Body of pancreas (tissue), 4 donors: ENCODE data around the gene RHBG. TPM values are rescaled to one million over a fixed set of nuclear protein-coding genes. Genes with fewer than 3 reads are reported as not detected.

ENCODE experiments used
- ATAC-seq: fragments of 150-250 bp; one replicate; pipeline ENCODE4 v1.9.1; 2016
- DNase-seq, 4 donors: peaks; one replicate each; pipeline ENCODE4 v3.0.0-alpha.2; 2019
- H3K27ac ChIP-seq, 4 donors: fragments of 200-600 bp; sonication (generic); 1 replicate in 3 of 4; 2 replicates in 1 of 4; pipeline versions ENCODE4 v1.5.1 to v1.6.1; 2016 to 2019; ENCODE audit warnings: mild to moderate bottlenecking in 1 of 4, mixed read lengths in 1 of 4, moderate library complexity in 1 of 4
- H3K27me3 ChIP-seq, 2 donors: fragments of 200-600 bp; sonication (generic); one replicate each; pipeline ENCODE4 v1.6.0; 2016; ENCODE audit warnings: mild to moderate bottlenecking in 1 of 2
- H3K36me3 ChIP-seq, 2 donors: fragments of 200-600 bp; sonication (generic); replicated peaks in 1 of 2; 2 replicates each; pipeline ENCODE4 v1.5.1; 2016; ENCODE audit warnings: low read depth in 2 of 2; ENCODE audit not compliant: insufficient read depth in 1 of 2
- H3K4me1 ChIP-seq: fragments of 200-600 bp; sonication (generic); one replicate; pipeline ENCODE4 v1.6.0; 2016
- H3K4me3 ChIP-seq, 2 donors: fragments of 200-600 bp; sonication (generic); 1 replicate in 1 of 2; 2 replicates in 1 of 2; pipeline ENCODE4 v1.5.1; 2016 to 2019
- H3K9me3 ChIP-seq, 3 donors: fragments of 200-600 bp; sonication (generic); 1 replicate in 2 of 3; 2 replicates in 1 of 3; pipeline ENCODE4 v1.5.1; 2016
- POLR2A ChIP-seq, 3 donors: fragments of 450-650 bp; IDR thresholded peaks; one replicate each; pipeline ENCODE4 v1.6.1; 2016; ENCODE audit warnings: antibody characterized with exemption in 3 of 3, mild to moderate bottlenecking in 2 of 3
- WGBS, 2 donors: methylation state at CpG; one replicate each; pipeline ENCODE4 v1.1.5; 2017; 5-methylcytosine and 5-hydroxymethylcytosine counted together
- intact Hi-C: fragments of 100-400 bp; cut with DNase I; formaldehyde crosslinking; loops from one replicate; pipeline ENCODE4 v1.15.1; 2023
- total RNA-seq, 2 donors: library from RNA; depleted of rRNA; stranded (reverse); fragments of >200 nt; gene quantifications; one replicate each; pipeline ENCODE4 v1.1.0, GENCODE V29; 2016
- TF ChIP-seq, protein P1 (sequence below), 7 experiments: fragments of 450-650 bp in 4 of 7; fragments of 200-600 bp in 3 of 7; sonication (generic) in 3 of 7; IDR thresholded peaks; one replicate each; pipeline ENCODE4 v1.5.1; 2016 to 2019; ENCODE audit warnings: antibody characterized with exemption in 7 of 7

Gene RHBG
- total RNA-seq, 2 donors from 2014 or later = 3.3 TPM; not detected in 1

DNA sequence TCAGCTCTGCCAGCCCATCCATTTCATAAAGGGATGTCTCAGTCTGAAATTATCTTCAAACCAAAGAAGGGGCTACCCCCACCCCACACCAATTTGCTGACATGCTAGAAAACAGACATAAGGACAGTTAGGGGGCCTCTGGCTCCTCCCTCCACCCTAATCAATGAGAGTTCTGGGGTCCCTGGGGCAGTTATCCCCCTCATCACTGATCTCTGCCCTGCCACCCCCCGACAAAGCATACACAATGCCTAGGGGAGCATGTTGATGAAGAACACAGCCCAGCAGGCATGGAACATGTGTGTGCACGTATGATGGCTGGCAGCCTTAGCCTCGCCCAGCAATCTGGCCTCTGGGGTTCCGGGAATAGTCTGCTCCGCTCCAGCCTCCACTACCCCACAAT, 58.9 kb downstream of the RHBG start:
- no peak for ATAC-seq
- intact Hi-C loops = no loop called here
- TF ChIP-seq, protein P1, sequence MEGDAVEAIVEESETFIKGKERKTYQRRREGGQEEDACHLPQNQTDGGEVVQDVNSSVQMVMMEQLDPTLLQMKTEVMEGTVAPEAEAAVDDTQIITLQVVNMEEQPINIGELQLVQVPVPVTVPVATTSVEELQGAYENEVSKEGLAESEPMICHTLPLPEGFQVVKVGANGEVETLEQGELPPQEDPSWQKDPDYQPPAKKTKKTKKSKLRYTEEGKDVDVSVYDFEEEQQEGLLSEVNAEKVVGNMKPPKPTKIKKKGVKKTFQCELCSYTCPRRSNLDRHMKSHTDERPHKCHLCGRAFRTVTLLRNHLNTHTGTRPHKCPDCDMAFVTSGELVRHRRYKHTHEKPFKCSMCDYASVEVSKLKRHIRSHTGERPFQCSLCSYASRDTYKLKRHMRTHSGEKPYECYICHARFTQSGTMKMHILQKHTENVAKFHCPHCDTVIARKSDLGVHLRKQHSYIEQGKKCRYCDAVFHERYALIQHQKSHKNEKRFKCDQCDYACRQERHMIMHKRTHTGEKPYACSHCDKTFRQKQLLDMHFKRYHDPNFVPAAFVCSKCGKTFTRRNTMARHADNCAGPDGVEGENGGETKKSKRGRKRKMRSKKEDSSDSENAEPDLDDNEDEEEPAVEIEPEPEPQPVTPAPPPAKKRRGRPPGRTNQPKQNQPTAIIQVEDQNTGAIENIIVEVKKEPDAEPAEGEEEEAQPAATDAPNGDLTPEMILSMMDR (IDR thresholded peaks at IDR 0.05) = no peak
- no peak for TF ChIP-seq POLR2A (IDR thresholded peaks at IDR 0.05)
- no peak for DNase-seq
- no peaks in the 10 kb centered on the region for H3K36me3 ChIP-seq
- no peaks in the 10 kb centered on the region for H3K9me3 ChIP-seq
- H3K4me1 ChIP-seq = peaks cover under 1% of the 10 kb centered on the region
- peaks cover 0 to 23% of the 10 kb centered on the region in 2 donors for H3K27me3 ChIP-seq
- no peak overlapping the region for H3K4me3 ChIP-seq
- H3K27ac ChIP-seq = no peak overlapping the region
- 50 to 70% methylated on average over 5 of the region's 5 CpGs for WGBS, 2 donors

DNA sequence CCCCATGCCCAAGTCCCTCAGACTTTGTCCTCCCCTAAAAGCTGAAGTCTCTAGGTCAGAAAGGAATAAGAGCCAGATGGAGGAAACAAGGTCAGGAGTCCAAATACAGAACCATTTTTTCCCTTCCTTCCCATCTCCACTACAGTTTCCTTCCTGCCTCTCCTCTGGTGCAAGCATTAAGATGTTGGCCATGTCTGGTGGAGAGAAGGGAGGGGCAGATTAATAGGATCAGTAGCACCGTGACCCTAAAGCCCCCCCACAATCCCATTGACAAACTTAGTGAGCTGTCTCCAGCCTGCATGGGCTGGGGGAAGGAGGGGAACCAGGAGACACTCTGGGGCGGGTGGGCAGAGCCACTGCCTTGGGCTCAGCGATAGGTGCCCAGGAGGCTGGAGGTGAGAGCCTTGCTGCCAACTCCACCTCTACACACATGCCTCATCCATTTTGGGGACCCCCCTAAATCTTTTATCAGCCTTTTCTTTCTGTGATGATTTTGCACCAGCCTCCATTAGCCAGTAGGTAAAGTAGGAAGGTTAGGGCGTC, 59.8 kb downstream of the RHBG start:
- Histone ChIP-seq H3K27me3 (peaks cover 0 to 26% of the 10 kb centered on the region in 2 donors), H3K4me3 (no peak overlapping the region), H3K9me3 (no peaks in the 10 kb centered on the region), H3K36me3 (no peaks in the 10 kb centered on the region), H3K27ac (no peak overlapping the region), H3K4me1 (no peaks in the 10 kb centered on the region)
- no peak for TF ChIP-seq POLR2A (IDR thresholded peaks at IDR 0.05)
- TF ChIP-seq, protein P1 (IDR thresholded peaks at IDR 0.05) = no peak
- ATAC-seq (no peak), DNase-seq (no peak)
- intact Hi-C loops = no loop called here
- WGBS, 2 donors = 7 to 18% methylated on average over 4 of the region's 4 CpGs

DNA sequence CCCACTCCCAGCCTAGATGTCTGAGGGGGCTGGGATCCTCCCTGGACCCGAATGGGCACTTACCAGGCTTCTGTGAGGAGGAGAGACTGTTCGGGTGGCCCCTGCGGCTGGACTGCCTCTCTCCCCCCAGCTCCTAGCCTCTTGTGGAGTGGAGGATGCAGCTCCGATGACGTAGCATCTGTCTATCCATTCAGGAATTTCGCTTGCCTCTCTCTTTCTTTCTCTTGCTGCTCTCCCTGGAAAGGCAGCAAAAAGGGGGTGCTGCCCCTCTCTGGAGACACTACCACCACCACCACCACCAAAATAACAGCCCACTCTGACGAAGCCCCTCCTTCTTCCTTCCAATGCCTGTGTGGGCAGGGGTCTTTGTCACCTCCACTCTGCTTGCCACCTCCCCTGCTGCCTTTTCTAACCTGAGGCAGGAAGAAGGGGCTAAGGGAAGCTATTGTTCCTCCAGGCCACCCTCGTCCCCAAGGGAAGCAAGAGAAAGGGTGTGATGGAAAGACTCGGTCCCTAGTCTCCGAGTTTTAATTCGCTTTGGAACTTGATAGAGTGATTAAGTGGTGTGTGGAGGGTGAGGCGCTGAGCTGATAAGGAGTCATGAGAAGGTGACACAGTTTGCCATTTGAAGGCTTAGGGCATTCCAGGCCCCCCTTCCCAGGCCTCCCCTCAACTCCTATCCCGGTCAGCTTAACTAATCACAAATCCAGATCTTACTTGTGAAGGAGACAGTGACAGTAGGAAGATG, 60.5 kb downstream of the RHBG start:
- TF ChIP-seq, protein P1 (IDR thresholded peaks at IDR 0.05) = no peak
- TF ChIP-seq POLR2A (IDR thresholded peaks at IDR 0.05) = no peak
- Histone ChIP-seq H3K27me3 (peaks cover 0 to 26% of the 10 kb centered on the region in 2 donors), H3K27ac (no peak overlapping the region), H3K4me3 (no peak overlapping the region), H3K36me3 (no peaks in the 10 kb centered on the region), H3K9me3 (no peaks in the 10 kb centered on the region), H3K4me1 (no peaks in the 10 kb centered on the region)
- intact Hi-C loops = no loop called here
- ATAC-seq (no peak), DNase-seq (no peak)
- 5 to 9% methylated on average over 9 to 13 of the region's 13 CpGs for WGBS, 2 donors

DNA sequence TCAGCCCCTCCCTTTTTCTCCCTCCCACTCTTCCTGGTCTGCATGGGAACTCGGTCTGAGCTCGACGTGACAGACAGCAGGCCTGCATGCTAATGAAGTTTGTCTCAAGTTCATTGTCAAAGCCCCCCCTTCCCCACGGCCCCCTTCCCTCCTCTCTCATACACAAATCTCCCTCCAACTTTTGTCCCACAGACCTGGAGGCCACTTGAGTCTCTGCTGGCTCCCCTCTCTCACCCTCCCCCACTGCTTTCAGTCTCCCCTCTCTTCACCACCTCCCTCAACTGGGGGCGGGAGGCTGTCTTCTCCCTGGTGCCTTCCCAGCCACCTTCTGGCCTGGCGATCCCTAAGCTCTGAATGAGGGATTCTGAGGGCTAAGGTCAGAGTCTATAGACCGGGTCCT, 61.3 kb downstream of the RHBG start:
- 16 to 23% methylated on average over 7 of the region's 7 CpGs for WGBS, 2 donors
- Histone ChIP-seq H3K27ac (no peak overlapping the region), H3K36me3 (no peaks in the 10 kb centered on the region), H3K27me3 (peaks cover 0 to 30% of the 10 kb centered on the region in 2 donors), H3K9me3 (no peaks in the 10 kb centered on the region), H3K4me1 (peaks cover under 1% of the 10 kb centered on the region), H3K4me3 (no peak overlapping the region)
- DNase-seq (no peak), ATAC-seq (no peak)
- intact Hi-C loops = no loop called here
- no peak for TF ChIP-seq POLR2A (IDR thresholded peaks at IDR 0.05)
- TF ChIP-seq, protein P1 (IDR thresholded peaks at IDR 0.05) = no peak
